Keratinocyte (primary cell): ENCODE results near the gene ACOX2. TPM values are rescaled to one million over a fixed set of nuclear protein-coding genes. Genes with fewer than 3 reads are reported as not detected.

Experiments used
- DNase-seq: peaks from one replicate; pipeline ENCODE4 v3.0.0-alpha.2; 2011; ENCODE audit warnings: low read depth, missing footprints, low spot score
- FAIRE-seq: peaks from 2 replicates; lab custom pipeline; 2011; peaks lifted over from hg19 to GRCh38; lab: Jason Lieb, UNC
- H2AFZ ChIP-seq: 2 replicates; pipeline ENCODE4 v1.6.0; 2012; ENCODE audit warnings: low read length, control low read depth, inconsistent platforms; ENCODE audit not compliant: control insufficient read depth
- H3K27ac ChIP-seq: 2 replicates; pipeline ENCODE4 v1.5.1; 2011; ENCODE audit warnings: low read length; ENCODE audit not compliant: control insufficient read depth, insufficient read depth
- H3K27me3 ChIP-seq: 3 replicates; pipeline ENCODE4 v1.6.0; 2011; ENCODE audit warnings: low read length; ENCODE audit not compliant: control insufficient read depth, insufficient read depth; ENCODE audit errors: extremely low read depth
- H3K36me3 ChIP-seq, 2 experiments: 2 replicates in 1 of 2; 3 replicates in 1 of 2; pipeline ENCODE4 v1.5.1; 2011; ENCODE audit warnings: low read length in 2 of 2, mild to moderate bottlenecking in 1 of 2; ENCODE audit not compliant: control insufficient read depth in 2 of 2, insufficient read depth in 2 of 2; ENCODE audit errors: extremely low read depth in 1 of 2
- H3K4me1 ChIP-seq: 3 replicates; pipeline ENCODE4 v1.5.1; 2011; ENCODE audit warnings: low read length; ENCODE audit not compliant: control insufficient read depth, insufficient read depth; ENCODE audit errors: extremely low read depth
- H3K4me2 ChIP-seq: 3 replicates; pipeline ENCODE4 v1.6.0; 2011; ENCODE audit warnings: low read depth, low read length; ENCODE audit not compliant: control insufficient read depth, insufficient read depth; ENCODE audit errors: extremely low read depth
- H3K4me3 ChIP-seq, 3 experiments: fragments of 200-600 bp in 1 of 3; sonication (generic) in 1 of 3; 2 replicates in 2 of 3; 3 replicates in 1 of 3; pipeline ENCODE4 v1.5.1; 2011 to 2016; ENCODE audit warnings: low read length in 3 of 3, mild to moderate bottlenecking in 3 of 3, control low read depth in 2 of 3, inconsistent platforms in 1 of 3, low read depth in 1 of 3, mixed read lengths in 1 of 3, mixed run types in 1 of 3, moderate library complexity in 1 of 3; ENCODE audit not compliant: control insufficient read depth in 2 of 3, insufficient read depth in 2 of 3; ENCODE audit errors: extremely low read depth in 1 of 3
- H3K79me2 ChIP-seq: 2 replicates; pipeline ENCODE4 v1.6.0; 2012; ENCODE audit warnings: low read length; ENCODE audit not compliant: control insufficient read depth, insufficient read depth
- H3K9ac ChIP-seq: 3 replicates; pipeline ENCODE4 v1.6.0; 2011; ENCODE audit warnings: low read length; ENCODE audit not compliant: control insufficient read depth, insufficient read depth; ENCODE audit errors: extremely low read depth
- H3K9me1 ChIP-seq: 3 replicates; pipeline ENCODE4 v1.6.0; 2011; ENCODE audit warnings: low read length; ENCODE audit not compliant: control insufficient read depth, insufficient read depth; ENCODE audit errors: extremely low read depth
- H3K9me3 ChIP-seq: 2 replicates; pipeline ENCODE4 v1.5.1; 2012; ENCODE audit warnings: low read depth, low read length; ENCODE audit not compliant: control insufficient read depth
- H4K20me1 ChIP-seq: 3 replicates; pipeline ENCODE4 v1.6.0; 2011; ENCODE audit warnings: low read length; ENCODE audit not compliant: control insufficient read depth, insufficient read depth; ENCODE audit errors: extremely low read depth
- EZH2 ChIP-seq: IDR thresholded peaks from one replicate; pipeline ENCODE4 v1.6.1; 2012; ENCODE audit warnings: inconsistent platforms, mild to moderate bottlenecking, low read length, moderate library complexity
- dilution Hi-C: fragments of 300-500 bp; cut with MboI; formaldehyde crosslinking; loops from one replicate; pipeline ENCODE4 v1.7.0; 2020; ENCODE audit warnings: low sequenced_read_pairs; ENCODE audit not compliant: extremely low pct_ligation_motif_present
- polyA plus RNA-seq, 5 experiments: library from polyadenylated mRNA; depleted of rRNA in 3 of 5; stranded (reverse) in 3 of 5; stranded (forward) in 1 of 5; unstranded in 1 of 5; fragments of >200 nt; gene quantifications; 1 replicate in 1 of 5; 2 replicates in 3 of 5; 3 replicates in 1 of 5; pipeline versions ENCODE4 v1.2.1 to v1.2.3, GENCODE V29; 2011 to 2012; ENCODE audit warnings: missing spikeins in 2 of 5, low read depth in 1 of 5, low replicate concordance in 1 of 5
- TF ChIP-seq, protein P1 (sequence below), 3 experiments: IDR thresholded peaks in 1 of 3; conservative IDR thresholded peaks in 1 of 3; optimal IDR thresholded peaks in 1 of 3; 2 replicates in 2 of 3; 3 replicates in 1 of 3; pipeline versions ENCODE3 to v1.5.1; 2011; ENCODE audit warnings: low read length in 3 of 3, mild to moderate bottlenecking in 3 of 3, moderate library complexity in 2 of 3, control low read depth in 1 of 3, inconsistent platforms in 1 of 3; ENCODE audit not compliant: insufficient read depth in 2 of 3; ENCODE audit errors: extremely low read depth in 1 of 3

ACOX2 gene
- polyA plus RNA-seq, 1 donor (not counting 4 experiments of a cell fraction or from before 2014, with no cell fraction given) = 0.20 TPM

DNA sequence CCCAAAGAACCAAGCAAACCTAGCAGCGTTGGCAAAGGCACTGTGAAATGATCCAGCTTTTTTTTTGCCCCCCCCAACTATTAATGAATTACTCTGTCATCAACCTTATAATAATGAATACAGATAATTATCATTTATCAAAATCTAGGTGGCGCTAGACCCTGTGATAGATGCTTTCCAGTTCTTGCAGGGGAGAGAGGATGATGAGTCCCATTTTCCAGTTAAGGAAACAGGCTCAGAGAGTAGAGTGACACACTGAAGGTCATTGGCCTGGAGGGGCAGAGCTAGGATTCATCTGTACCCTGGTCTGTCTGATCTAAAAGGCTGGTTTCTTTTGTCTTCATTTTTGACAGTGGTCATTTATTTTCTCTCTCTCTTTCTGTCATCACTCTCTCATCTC, 5.0 kb downstream of the ACOX2 start:
- no peak for TF ChIP-seq EZH2
- TF ChIP-seq, protein P1, sequence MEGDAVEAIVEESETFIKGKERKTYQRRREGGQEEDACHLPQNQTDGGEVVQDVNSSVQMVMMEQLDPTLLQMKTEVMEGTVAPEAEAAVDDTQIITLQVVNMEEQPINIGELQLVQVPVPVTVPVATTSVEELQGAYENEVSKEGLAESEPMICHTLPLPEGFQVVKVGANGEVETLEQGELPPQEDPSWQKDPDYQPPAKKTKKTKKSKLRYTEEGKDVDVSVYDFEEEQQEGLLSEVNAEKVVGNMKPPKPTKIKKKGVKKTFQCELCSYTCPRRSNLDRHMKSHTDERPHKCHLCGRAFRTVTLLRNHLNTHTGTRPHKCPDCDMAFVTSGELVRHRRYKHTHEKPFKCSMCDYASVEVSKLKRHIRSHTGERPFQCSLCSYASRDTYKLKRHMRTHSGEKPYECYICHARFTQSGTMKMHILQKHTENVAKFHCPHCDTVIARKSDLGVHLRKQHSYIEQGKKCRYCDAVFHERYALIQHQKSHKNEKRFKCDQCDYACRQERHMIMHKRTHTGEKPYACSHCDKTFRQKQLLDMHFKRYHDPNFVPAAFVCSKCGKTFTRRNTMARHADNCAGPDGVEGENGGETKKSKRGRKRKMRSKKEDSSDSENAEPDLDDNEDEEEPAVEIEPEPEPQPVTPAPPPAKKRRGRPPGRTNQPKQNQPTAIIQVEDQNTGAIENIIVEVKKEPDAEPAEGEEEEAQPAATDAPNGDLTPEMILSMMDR (optimal IDR thresholded peaks at IDR 0.05 in 1 of 3, IDR thresholded peaks at IDR 0.05 in 1 of 3, conservative IDR thresholded peaks at IDR 0.05 in 1 of 3; ENCODE audit: extremely low read depth in 1 of 3, insufficient read depth in 2 of 3, low read length in 3 of 3) = peak; percentile 26 to 38 (median 37)
- no peaks in the 10 kb centered on the region for H4K20me1 ChIP-seq
- H3K27me3 ChIP-seq = no peaks in the 10 kb centered on the region
- DNase-seq (no peak), FAIRE-seq (no peak)
- H2AFZ ChIP-seq = no peak overlapping the region
- no peaks in the 10 kb centered on the region for H3K79me2 ChIP-seq
- no peak overlapping the region for H3K4me3 ChIP-seq
- no peaks in the 10 kb centered on the region for H3K36me3 ChIP-seq
- peaks cover 14% of the 10 kb centered on the region for H3K4me1 ChIP-seq
- dilution Hi-C loops = no loop called here
- H3K4me2 ChIP-seq = no peak overlapping the region
- H3K9me1 ChIP-seq = no peaks in the 10 kb centered on the region
- H3K9me3 ChIP-seq = no peaks in the 10 kb centered on the region
- H3K9ac ChIP-seq = no peak overlapping the region
- H3K27ac ChIP-seq = no peak overlapping the region

DNA sequence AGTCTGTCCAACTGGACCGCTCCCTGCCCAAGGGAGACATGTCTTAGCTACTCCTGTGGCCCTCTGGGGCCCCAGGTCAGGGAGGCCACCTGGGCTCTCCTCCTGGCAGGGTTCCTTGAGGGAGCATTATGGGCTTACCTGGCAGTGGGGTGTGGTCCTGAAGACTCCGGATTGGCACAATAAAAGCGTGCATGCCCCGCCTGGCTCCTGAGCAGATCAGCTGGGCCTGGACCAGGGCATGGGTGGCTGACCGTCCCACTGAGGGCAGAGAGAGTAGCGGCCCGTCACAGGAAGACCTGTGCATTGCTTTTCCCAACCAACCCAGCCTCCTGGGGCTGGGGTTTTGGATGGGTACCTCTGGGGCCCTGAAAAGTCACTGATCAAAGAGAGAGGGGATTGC, 5.4 kb downstream of the ACOX2 start:
- DNase-seq (no peak), FAIRE-seq (no peak)
- H3K4me3 ChIP-seq = no peak overlapping the region
- no peak for TF ChIP-seq EZH2
- TF ChIP-seq, protein P1 (optimal IDR thresholded peaks at IDR 0.05 in 1 of 3, IDR thresholded peaks at IDR 0.05 in 1 of 3, conservative IDR thresholded peaks at IDR 0.05 in 1 of 3; ENCODE audit: extremely low read depth in 1 of 3, insufficient read depth in 2 of 3, low read length in 3 of 3) = no peak
- no peak overlapping the region for H3K27ac ChIP-seq
- H3K27me3 ChIP-seq = no peaks in the 10 kb centered on the region
- H3K79me2 ChIP-seq = no peaks in the 10 kb centered on the region
- H3K4me1 ChIP-seq = peaks cover 15% of the 10 kb centered on the region
- dilution Hi-C loops = no loop called here
- H3K4me2 ChIP-seq = no peak overlapping the region
- H3K9me3 ChIP-seq = no peaks in the 10 kb centered on the region
- H3K36me3 ChIP-seq = no peaks in the 10 kb centered on the region
- no peaks in the 10 kb centered on the region for H3K9me1 ChIP-seq
- H2AFZ ChIP-seq = no peak overlapping the region
- H4K20me1 ChIP-seq = no peaks in the 10 kb centered on the region
- no peak overlapping the region for H3K9ac ChIP-seq
